Small intestine (tissue), 7 donors: Measurements from ENCODE around the gene DDC. TPM values are rescaled to one million over a fixed set of nuclear protein-coding genes. Genes with fewer than 3 reads are reported as not detected.
"Not testable (repeated sequence)": the region's sequence is repeated elsewhere in the genome, so short reads cannot be mapped to it uniquely, and the experiment has no call there.

Experiments
- DNase-seq, 2 donors: peaks; one replicate each; pipeline versions ENCODE4 v3.0.0 to v3.0.0-alpha.2; 2013
- FAIRE-seq: peaks from 2 replicates; lab custom pipeline; 2012; peaks lifted over from hg19 to GRCh38; lab: Jason Lieb, UNC
- H3K27ac ChIP-seq, 3 donors: one replicate each; pipeline ENCODE4 v1.5.1; 2013; ENCODE audit warnings: low read length in 2 of 3, mild to moderate bottlenecking in 2 of 3, control low read depth in 1 of 3, inconsistent platforms in 1 of 3, low read depth in 1 of 3, moderate library complexity in 1 of 3
- H3K27me3 ChIP-seq, 3 donors: one replicate each; pipeline ENCODE4 v1.6.1; 2013; ENCODE audit warnings: low read length in 3 of 3, inconsistent platforms in 1 of 3; ENCODE audit not compliant: control insufficient read depth in 3 of 3, insufficient read depth in 3 of 3
- H3K36me3 ChIP-seq, 3 donors: one replicate each; pipeline ENCODE4 v1.6.1; 2013; ENCODE audit warnings: low read length in 3 of 3, inconsistent platforms in 1 of 3, low read depth in 1 of 3, mild to moderate bottlenecking in 1 of 3, moderate library complexity in 1 of 3; ENCODE audit not compliant: control insufficient read depth in 3 of 3, insufficient read depth in 2 of 3
- H3K4me1 ChIP-seq, 3 donors: one replicate each; pipeline ENCODE4 v1.6.1; 2013; ENCODE audit warnings: low read length in 2 of 3, inconsistent platforms in 1 of 3, low read depth in 1 of 3, mild to moderate bottlenecking in 1 of 3, moderate library complexity in 1 of 3; ENCODE audit not compliant: control insufficient read depth in 3 of 3, insufficient read depth in 2 of 3
- H3K4me3 ChIP-seq, 3 donors: one replicate each; pipeline ENCODE4 v1.5.1; 2013; ENCODE audit warnings: low read length in 3 of 3, control low read depth in 1 of 3, inconsistent platforms in 1 of 3, low read depth in 1 of 3, mild to moderate bottlenecking in 1 of 3, moderate library complexity in 1 of 3
- H3K9me3 ChIP-seq, 2 donors: one replicate each; pipeline ENCODE4 v1.6.1; 2013; ENCODE audit warnings: low read depth in 1 of 2, low read length in 1 of 2; ENCODE audit not compliant: control insufficient read depth in 2 of 2, insufficient read depth in 1 of 2
- WGBS, 3 donors: extraction: QIAGEN DNeasy Blood & Tissue Kit; methylation state at CpG; one replicate each; pipeline ENCODE4 v1.1.7; 2013; 5-methylcytosine and 5-hydroxymethylcytosine counted together
- polyA plus RNA-seq, 4 donors: library from polyadenylated mRNA; stranded (reverse) in 3 of 4; unstranded in 1 of 4; fragments of 200-250 nt in 3 of 4; fragments of 120-200 nt in 1 of 4; gene quantifications; one replicate each; pipeline versions ENCODE4 v1.2.1 to v1.2.3, GENCODE V29; 2013
- donor health status: healthy with polysubstance abuse.
- donor health status: control.
- donor health status: control.
- donor health status: Bipolar disorder and iron deficiency.
- donor health status: healthy.

DDC gene
- polyA plus RNA-seq, 4 donors = 127 to 689 (median 344) TPM

DNA sequence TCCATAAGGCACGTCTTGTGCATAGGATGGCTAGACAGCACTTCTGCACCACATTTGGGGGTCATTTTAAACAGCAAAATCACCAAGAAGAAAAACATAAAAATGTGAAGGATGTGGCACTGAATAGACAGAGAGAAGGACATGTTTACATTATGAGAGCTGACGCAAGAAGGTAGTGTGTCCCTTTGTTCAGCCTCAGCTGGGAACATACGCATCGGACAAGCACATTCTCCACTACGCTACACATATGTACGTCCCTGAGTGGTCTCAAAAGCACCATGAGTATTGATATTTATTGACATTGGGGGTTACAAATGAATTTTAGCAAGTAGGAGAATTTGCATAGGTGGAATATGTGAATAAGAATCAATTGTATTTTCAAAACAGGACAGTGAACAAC is 20.2 kb downstream of the DDC start:
- Histone ChIP-seq H3K36me3 (peaks cover 2 to 46% (median 10%) of the 10 kb centered on the region in 3 donors), H3K27me3 (no peaks in the 10 kb centered on the region), H3K27ac (no peak overlapping the region), H3K4me1 (no peaks in the 10 kb centered on the region), H3K4me3 (no peak overlapping the region), H3K9me3 (no peaks in the 10 kb centered on the region)
- WGBS, 3 donors = 75 to 86% (median 85%) methylated on average over 6 of the region's 6 CpGs
- FAIRE-seq (no peak), DNase-seq (no peak)

DNA sequence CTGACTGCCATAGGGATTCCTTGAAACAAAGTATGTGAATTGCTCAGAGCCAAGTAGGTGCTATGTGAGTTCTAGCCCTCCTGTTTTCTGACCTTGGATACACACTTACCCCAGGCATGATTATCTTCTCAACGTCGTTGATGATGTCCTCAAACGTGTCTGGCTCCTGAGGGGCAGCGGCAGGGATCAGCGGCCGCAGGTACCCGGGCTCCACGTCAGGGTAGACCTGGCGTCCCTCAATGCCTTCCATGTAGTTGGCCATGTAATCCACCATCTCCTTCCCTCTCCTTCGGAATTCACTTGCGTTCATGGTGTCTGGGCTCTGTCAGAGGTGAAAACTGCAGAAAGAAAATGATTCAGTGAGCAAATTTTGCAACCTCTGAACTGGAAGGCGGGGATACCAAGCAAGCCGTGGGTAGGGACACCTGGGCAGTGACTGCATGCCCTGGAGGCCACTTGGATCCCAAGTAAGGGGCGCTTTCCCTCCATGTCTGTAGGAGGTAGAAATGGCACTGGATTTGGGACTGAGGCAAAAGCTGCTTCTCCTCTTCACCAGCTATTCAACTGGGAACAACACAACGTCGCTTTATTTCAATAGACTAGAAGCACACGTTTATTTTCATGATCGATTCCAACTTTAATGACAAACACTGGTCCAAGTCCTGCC is 21.3 kb downstream of the DDC start:
- Histone ChIP-seq H3K27ac (no peak overlapping the region), H3K4me3 (no peak overlapping the region), H3K9me3 (no peaks in the 10 kb centered on the region), H3K27me3 (no peaks in the 10 kb centered on the region), H3K36me3 (peaks cover 2 to 57% (median 10%) of the 10 kb centered on the region in 3 donors), H3K4me1 (no peaks in the 10 kb centered on the region)
- FAIRE-seq (no peak), DNase-seq (no peak)
- WGBS, 3 donors = 87 to 92% (median 90%) methylated on average over 18 of the region's 18 CpGs

- no peak for FAIRE-seq
- H3K27me3 ChIP-seq = no peaks in the 10 kb centered on the region
- no peaks in the 10 kb centered on the region for H3K9me3 ChIP-seq
- H3K36me3 ChIP-seq = peaks cover 2 to 71% (median 15%) of the 10 kb centered on the region in 3 donors
- H3K4me3 ChIP-seq = no peak overlapping the region
- no peak overlapping the region for H3K27ac ChIP-seq
- 91 to 95% (median 94%) methylated on average over 11 of the region's 11 CpGs for WGBS, 3 donors
- H3K4me1 ChIP-seq = no peaks in the 10 kb centered on the region
- no peak for DNase-seq
These were observed 23.1 kb downstream of the DDC start for GRCh38 chr7:50542132-50542531.

DNA sequence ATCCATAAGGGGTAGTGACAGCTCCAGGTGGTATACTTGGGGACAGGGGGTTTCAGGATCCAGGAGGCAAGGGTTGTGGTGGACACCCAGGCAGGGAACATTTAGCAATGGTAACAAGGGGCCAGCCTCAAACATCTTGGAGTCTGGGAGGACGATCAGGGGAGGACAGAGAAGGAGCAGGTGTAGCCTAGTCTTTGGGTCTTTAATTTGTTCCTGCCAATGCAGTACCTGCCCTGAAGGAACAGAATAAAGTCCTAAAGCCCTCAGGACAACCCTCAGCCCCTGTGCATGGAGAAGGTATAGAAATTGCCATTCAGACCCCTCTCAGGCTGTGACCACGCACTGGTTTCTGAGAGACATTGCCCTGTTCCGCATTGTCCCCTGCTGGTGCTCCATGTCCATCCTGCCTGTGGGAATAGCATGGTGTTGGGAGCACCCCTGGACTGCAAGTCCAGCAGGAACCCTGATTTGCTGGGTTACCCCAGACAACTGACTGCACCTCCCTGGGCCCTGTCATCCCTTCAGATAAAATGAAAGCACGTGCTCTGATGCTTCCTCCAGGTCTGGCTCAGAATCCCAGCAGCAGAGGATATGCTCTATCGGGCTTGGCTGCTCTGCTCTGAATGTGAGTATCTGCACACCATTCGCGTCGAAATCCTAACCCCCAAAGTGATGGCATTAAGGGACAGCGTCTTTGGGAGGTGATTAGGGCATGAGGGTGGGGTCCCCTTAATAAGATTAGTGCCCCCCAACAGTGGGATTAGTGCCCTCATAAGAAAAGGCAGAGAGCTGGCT is 24.2 kb downstream of the DDC start:
- no peak for FAIRE-seq
- Histone ChIP-seq H3K9me3 (no peaks in the 10 kb centered on the region), H3K27me3 (no peaks in the 10 kb centered on the region), H3K4me3 (no peak overlapping the region), H3K36me3 (peaks cover 2 to 79% (median 20%) of the 10 kb centered on the region in 3 donors), H3K27ac (no peak overlapping the region), H3K4me1 (peaks cover 0 to 2% (median 0%) of the 10 kb centered on the region in 3 donors)
- 92 to 96% (median 92%) methylated on average over 9 of the region's 9 CpGs for WGBS, 3 donors
- DNase-seq = no peak

DNA sequence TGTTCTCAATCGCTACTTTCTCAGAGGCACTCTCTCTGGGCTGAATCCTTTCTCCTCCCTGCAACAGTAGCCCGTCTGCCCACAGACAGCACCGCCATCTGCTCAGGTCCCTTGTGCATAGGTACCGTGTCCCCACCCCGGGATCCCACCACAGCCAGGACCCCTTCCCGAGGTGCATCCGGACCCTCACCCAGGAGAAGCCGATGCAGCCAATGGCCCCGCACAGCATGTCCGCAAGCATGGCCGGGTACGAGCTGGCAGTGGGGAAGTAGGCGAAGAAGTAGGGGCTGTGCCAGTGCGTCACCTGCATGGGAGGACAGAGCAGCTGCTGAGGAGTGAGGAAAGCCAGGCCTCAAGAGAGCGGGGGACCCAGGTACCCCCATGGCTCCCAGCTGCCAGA is 25.5 kb downstream of the DDC start:
- no peak overlapping the region for H3K4me3 ChIP-seq
- H3K36me3 ChIP-seq = peaks cover 2 to 88% (median 22%) of the 10 kb centered on the region in 3 donors
- DNase-seq (no peak), FAIRE-seq (no peak)
- H3K27me3 ChIP-seq = no peaks in the 10 kb centered on the region
- peaks cover 0 to 6% (median 5%) of the 10 kb centered on the region in 3 donors for H3K4me1 ChIP-seq
- no peaks in the 10 kb centered on the region for H3K9me3 ChIP-seq
- WGBS, 3 donors = 94 to 99% (median 94%) methylated on average over 15 of the region's 15 CpGs
- no peak overlapping the region for H3K27ac ChIP-seq

GRCh38 chr7:50538478-50538877 is 26.7 kb downstream of the DDC start:
- no peak for DNase-seq
- no peak overlapping the region for H3K27ac ChIP-seq
- H3K4me1 ChIP-seq = peaks cover 0 to 15% (median 6%) of the 10 kb centered on the region in 3 donors
- peaks cover 2 to 84% (median 22%) of the 10 kb centered on the region in 3 donors for H3K36me3 ChIP-seq
- no peaks in the 10 kb centered on the region for H3K27me3 ChIP-seq
- H3K4me3 ChIP-seq = no peak overlapping the region
- no peak for FAIRE-seq
- WGBS, 3 donors = 89 to 92% (median 90%) methylated on average over 4 of the region's 4 CpGs
- peaks cover 0 to 4% of the 10 kb centered on the region in 2 donors for H3K9me3 ChIP-seq

GRCh38 chr7:50537417-50537816 is 27.8 kb downstream of the DDC start:
- FAIRE-seq (no peak), DNase-seq (no peak)
- H3K27ac ChIP-seq = peak overlapping the region in 1 of 3 donors; percentile 29
- 87 to 89% (median 89%) methylated on average over 8 of the region's 8 CpGs for WGBS, 3 donors
- peaks cover 0 to 16% (median 6%) of the 10 kb centered on the region in 3 donors for H3K4me1 ChIP-seq
- H3K9me3 ChIP-seq = peaks cover 0 to 7% of the 10 kb centered on the region in 2 donors
- H3K27me3 ChIP-seq = no peaks in the 10 kb centered on the region
- H3K36me3 ChIP-seq = peaks cover 2 to 78% (median 18%) of the 10 kb centered on the region in 3 donors
- H3K4me3 ChIP-seq = no peak overlapping the region

DNA sequence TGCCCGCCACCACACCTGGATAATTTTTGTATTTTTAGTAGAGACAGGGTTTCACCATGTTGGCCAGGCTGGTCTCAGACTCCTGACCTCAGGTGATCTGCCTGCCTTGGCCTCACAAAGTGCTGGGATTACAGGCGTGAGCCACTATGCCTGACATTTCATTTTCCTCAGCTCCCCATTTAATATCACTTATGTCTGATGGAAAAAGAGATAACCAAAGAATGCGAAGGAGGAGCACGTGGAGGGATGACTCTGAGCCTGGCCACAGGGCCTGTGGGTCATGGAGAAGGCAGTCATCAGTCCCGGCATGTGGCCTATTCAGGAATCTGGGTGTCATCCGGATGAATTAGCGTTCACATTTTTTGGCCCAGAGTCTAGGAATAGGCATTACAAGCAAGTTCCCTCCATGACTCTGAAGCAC is 29.9 kb downstream of the DDC start:
- Histone ChIP-seq H3K27ac (peak overlapping the region in 2 of 3 donors; percentile 77 to 80), H3K9me3 (peaks cover 0 to 11% of the 10 kb centered on the region in 2 donors), H3K36me3 (peaks cover 0 to 65% (median 12%) of the 10 kb centered on the region in 3 donors), H3K4me1 (peaks cover 0 to 35% (median 19%) of the 10 kb centered on the region in 3 donors)
- H3K27me3 ChIP-seq, H3K4me3 ChIP-seq, DNase-seq, FAIRE-seq: not testable (repeated sequence)
- WGBS, 3 donors = 78 to 90% (median 89%) methylated on average over 7 of the region's 7 CpGs
